GM19395 (cell line): ENCODE measurements around the gene SORL1-AS1.

Experiments used
- ATAC-seq: cut with Tn5 transposase; IDR thresholded peaks from one replicate; pipeline ENCODE4 v1.9.1; 2021; ENCODE audit warnings: mild to moderate bottlenecking, moderate library complexity; ENCODE audit not compliant: unreplicated experiment

SORL1-AS1 gene

DNA sequence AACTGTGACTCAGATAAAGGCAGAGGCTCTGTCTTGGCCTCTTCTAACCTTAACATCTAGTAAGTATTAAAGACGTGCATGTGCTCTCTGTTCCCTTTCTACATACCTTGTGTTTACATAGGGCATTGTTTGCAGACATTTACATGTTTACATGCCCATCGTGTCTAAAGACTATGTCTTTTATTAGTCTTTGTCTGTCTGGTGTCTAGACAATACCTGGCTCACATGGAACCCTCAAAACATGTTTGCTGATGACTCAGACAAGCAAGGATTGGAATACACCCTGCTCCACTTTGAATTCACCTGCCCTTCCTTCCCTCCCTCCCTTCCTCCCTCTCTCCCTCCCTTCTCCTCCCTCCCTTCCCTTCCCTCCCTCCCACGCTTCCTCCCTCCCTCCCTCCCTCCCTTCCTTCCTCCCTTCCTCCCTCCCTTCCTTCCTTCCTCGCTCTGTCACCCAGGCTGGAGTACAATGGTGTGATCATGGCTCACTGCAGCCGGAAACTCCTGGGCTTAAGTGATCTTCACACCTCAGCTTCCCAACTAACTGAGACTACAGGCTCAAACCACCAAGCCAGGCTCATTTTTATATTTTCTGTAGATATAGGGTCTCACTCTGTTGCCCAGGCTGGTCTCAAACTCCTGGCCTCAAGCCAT, 23.7 kb upstream of the SORL1-AS1 start:
- ATAC-seq, result no peak

GRCh38 chr11:121474680-121475079, 21.9 kb upstream of the SORL1-AS1 start:
- no peak for ATAC-seq

GRCh38 chr11:121473064-121473777, 20.5 kb upstream of the SORL1-AS1 start:
- ATAC-seq, result no peak

DNA sequence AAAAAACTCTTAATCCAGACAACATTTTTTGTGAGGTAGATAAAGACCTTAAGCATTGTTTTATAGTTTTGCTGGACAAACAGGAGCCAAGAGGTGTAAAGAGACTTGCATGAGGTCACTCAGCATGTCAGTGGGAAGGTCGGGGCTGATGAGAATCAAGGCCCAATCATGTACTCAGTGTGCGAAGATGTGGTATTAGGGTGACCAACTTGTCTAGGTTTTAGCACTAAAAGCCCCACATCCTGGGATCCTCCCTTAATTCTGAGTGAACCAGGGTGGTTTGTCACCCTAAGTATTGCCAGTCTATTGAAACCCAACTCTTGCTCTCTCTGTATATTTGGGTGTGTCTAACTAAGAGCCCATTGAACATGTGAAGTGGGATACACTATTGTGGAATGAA, 19.5 kb upstream of the SORL1-AS1 start:
- no peak for ATAC-seq

- no peak for ATAC-seq
Observed at GRCh38 chr11:121471167-121471566, 18.4 kb upstream of the SORL1-AS1 start.

- no peak for ATAC-seq
Observed at GRCh38 chr11:121469910-121470309, 17.1 kb upstream of the SORL1-AS1 start.

- ATAC-seq, result peak; percentile 52
Observed at GRCh38 chr11:121467965-121468364, 15.2 kb upstream of the SORL1-AS1 start.

GRCh38 chr11:121467471-121467870, 14.7 kb upstream of the SORL1-AS1 start:
- ATAC-seq, result no peak

GRCh38 chr11:121466063-121466794, 13.5 kb upstream of the SORL1-AS1 start:
- peak; percentile 26 for ATAC-seq

DNA sequence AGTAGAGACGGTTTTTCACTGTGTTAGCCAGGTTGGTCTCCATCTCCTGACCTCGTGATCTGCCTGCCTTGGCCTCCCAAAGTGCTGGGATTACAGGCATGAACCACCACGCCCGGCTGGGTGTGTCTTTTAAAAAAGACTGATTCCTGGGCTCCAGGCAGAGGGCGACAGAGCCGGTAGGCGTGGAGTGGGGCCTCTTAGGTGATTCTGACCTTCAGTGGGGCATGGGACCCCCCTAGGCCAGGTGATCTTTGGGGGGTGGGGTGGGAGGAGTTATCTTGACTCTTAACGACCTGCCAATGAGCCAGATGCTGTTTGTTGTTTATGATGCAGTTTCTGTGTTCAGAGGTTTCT, 12.9 kb upstream of the SORL1-AS1 start:
- no peak for ATAC-seq

- peak; percentile 54 for ATAC-seq
Observed at GRCh38 chr11:121464352-121464946, 11.7 kb upstream of the SORL1-AS1 start.

DNA sequence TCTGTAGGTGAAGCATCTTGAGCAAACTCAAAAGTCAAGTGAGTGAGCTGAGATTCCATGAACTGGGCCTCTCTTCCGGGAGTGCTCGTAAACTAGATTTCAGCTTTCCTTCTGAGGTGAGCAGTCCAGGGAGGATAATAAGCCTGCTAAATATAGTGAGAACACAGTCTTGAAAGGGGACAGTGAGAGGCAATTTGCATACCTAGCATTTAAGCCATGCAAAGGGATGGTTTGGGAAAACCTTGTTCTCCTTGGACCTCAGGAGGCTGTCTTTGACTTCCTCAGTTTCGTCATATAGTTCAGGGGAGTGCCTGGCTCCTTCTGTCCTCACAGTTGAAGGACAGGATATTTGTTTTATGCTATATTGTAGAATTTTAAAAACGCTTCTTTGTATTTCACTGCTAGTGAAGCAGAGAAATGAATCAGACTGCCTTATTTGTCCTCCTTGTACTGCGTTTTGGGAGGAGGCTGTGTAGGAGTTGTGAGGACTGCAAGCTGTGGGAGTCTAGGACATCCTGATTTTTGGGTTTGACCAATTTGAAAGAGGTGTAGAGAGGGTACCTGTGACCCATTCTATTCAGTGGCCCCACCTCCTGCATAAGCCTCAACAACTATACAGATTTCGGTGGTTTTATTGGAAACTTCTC, 11.0 kb upstream of the SORL1-AS1 start:
- ATAC-seq, result no peak

- ATAC-seq, result no peak
Observed at GRCh38 chr11:121461843-121462242, 9.1 kb upstream of the SORL1-AS1 start.

- no peak for ATAC-seq
Observed at GRCh38 chr11:121460941-121461514, 8.3 kb upstream of the SORL1-AS1 start.

- ATAC-seq, result no peak
Observed at GRCh38 chr11:121459413-121460017, 6.7 kb upstream of the SORL1-AS1 start.

GRCh38 chr11:121458551-121458950, 5.8 kb upstream of the SORL1-AS1 start:
- no peak for ATAC-seq

DNA sequence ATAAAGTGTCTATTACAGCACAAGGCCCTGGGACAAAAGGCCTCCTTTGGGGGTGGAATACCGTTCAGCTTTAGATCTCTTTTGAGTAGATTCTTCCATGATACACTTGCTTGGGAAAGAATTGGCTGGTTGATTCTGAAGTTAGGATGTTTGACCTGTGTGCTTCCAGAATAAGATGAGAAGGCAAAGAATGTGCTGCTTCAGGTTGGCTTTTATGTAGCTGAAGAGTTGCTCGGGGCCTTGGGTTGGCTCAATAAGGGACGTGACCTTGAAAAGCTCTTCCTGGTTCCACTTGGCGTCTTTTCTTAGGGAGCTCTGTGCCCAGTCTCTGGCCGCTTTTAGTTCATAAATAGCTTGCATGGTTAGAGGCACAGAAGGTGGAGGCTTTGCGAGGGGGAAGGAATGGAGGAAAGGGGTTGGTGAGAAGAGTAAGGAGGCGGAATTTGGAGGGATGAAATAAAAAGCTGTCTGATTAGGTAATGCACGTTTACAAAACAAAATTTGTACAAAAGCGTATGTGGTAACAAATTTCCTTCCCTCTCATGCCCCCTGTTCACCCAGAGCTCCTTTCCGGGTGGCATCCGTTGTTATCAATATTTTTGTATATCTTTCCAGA, 4.2 kb upstream of the SORL1-AS1 start:
- no peak for ATAC-seq

- ATAC-seq, result no peak
Observed at GRCh38 chr11:121456151-121456550, 3.4 kb upstream of the SORL1-AS1 start.

DNA sequence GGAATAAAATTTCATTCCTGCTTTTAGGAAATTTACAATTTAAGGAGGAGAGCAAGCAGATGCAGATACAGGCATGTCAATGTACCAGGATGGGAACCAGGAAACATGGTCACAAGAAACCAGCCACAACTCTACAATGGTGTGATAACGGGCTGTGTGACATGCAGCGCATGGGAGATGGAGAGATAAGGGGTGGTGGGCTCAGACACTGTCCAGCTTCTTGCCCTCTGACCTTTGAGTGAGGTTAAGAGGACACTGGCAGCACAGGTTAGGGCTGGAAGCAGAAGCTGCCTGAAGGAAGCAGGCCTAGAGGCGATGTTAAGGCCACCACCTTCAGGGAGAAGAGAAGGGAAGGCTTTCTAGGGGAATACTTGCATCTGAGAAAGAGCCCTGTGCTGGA, 2.3 kb upstream of the SORL1-AS1 start:
- ATAC-seq, result no peak
